Measurements from ENCODE around the gene SYMPK.
"Not testable (repeated sequence)": the region's sequence is repeated elsewhere in the genome, so short reads cannot be mapped to it uniquely, and the experiment has no call there.

SYMPK gene

DNA sequence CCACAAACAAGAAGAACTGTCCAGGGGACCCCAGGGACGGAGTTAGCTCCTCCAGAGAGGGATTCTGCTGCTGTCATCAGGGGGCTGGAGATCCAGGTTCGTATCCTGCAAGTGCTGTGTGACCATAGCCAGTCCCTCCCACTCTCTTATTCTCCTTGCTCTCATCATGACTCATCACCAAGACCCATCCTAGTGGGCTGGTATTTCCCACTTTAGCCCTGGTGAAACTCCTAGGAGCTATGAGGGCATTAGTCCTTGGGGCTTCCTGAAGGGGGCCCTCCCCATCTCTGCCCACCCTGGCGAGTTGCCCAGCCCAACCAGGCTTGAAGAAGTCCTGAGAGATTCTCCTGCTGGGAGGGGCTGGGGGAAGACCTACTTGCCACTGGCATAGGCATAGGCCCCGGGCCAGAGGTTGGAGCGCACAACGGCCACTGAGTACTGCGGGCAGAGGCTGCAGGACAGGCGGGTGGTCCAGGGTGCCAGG is 62.8 kb downstream of the SYMPK start:
- DNase-seq = no peak

- DNase-seq = not testable (repeated sequence)
Measured at GRCh38 chr19:45799541-45799940, 63.4 kb downstream of the SYMPK start.

GRCh38 chr19:45798995-45799517 is 63.9 kb downstream of the SYMPK start:
- peak; percentile 40 for DNase-seq

- DNase-seq = no peak
Measured at GRCh38 chr19:45794627-45795026, 68.3 kb downstream of the SYMPK start.

- DNase-seq = no peak
Measured at GRCh38 chr19:45793876-45794275, 69.1 kb downstream of the SYMPK start.

- no peak for DNase-seq
Measured at GRCh38 chr19:45793178-45793564, 69.8 kb downstream of the SYMPK start.

GRCh38 chr19:45792470-45793177 is 70.3 kb downstream of the SYMPK start, which contains the start of gene DMWD:
TSS of gene DMWD (minus strand) at chr19:45792845. CDS start at chr19:45792756, 89 bp downstream.
- peak; percentile 98 for DNase-seq

DNA sequence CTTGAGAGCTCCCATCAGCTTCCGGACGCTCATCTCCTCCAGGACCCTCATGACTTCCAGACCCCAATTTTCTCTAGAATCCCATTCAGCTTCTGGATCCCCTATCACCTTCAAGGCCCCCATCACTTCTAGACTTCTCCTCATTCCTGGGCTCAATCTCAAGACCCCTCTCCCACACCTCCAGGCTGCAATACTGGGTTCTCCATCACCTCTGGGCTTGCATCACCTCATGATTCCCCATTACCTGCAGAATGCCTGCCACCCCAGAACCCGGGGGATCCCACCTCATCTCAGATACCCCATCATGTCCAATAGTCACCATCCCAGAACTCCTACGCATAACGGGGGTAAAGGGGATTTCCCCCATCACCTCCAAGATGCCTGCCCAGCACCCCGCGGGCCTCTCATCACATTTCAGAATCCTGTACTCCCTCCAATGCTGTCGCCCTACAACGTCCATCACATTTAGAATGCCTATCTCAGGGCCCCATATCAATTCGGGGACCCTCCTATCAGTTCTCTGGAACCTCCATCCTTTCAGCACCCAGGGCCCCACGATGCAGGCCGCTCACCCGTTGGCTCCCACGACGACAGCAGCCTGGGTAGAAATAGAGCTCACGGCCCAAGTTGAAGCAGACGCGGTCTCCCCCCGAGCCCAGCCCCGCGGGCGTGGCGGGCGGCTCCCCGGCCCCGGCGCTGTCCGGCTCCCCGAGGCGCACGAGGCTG is 71.0 kb downstream of the SYMPK start:
- no peak for DNase-seq

DNA sequence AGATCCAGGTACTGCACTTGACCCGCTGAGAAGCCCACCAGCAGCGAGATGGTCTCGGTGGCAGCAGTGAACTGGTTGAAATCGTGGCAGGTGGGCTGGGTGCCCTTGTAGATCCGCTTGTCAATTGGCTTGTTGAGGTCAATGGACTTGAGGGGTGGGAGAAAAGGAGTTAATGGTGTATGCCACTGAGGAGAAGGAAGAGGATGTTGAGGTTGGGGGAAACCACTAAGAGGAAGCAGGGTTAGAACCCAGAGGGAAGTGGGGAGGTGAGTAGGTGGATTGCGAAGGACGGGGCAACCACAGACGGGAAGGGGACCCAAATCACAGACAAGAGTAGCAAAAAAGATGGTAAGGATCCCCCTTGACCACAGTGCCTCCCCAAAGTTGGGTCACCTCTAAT is 72.0 kb downstream of the SYMPK start:
- DNase-seq = peak; percentile 27

DNA sequence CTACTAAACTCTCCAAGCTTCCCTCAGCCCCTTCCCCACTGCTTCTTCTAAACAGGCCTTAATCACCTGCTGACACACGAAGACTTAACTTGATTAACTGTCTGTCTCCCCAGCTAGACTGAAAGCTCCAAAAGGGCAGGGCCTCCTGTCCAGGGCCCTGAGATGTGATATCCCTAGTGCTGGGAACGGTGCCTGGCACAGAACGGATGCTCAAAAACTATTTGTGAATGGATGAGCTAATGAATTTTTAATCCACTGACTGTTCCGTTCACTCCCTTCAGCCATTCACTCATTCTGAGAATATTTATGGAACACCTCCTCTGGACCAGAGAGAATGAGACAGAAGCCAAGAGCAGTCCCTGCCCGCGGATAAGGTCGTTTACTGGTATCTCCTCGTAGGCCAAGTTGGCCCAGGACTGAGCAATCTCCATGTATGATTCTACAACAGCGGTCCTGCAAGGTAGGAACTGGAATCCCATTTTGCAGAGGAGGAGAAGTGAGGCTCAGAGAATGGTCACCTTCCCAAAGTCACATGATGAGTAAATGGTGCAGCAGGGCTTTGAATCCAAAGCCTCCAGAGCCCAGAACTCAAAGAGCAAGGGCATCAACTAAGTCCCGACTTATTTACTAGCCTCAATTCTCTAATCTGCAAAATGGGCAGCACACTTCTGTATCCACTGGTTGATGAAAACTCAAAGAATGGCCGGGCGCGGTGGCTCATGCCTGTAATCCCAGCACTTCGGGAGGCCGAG is 73.7 kb downstream of the SYMPK start:
- DNase-seq = no peak

GRCh38 chr19:45786533-45786894 is 76.4 kb downstream of the SYMPK start:
- no peak for DNase-seq

- no peak for DNase-seq
Measured at GRCh38 chr19:45785781-45786532, 77.0 kb downstream of the SYMPK start.

- DNase-seq = no peak
Measured at GRCh38 chr19:45785097-45785496, 77.8 kb downstream of the SYMPK start.

DNA sequence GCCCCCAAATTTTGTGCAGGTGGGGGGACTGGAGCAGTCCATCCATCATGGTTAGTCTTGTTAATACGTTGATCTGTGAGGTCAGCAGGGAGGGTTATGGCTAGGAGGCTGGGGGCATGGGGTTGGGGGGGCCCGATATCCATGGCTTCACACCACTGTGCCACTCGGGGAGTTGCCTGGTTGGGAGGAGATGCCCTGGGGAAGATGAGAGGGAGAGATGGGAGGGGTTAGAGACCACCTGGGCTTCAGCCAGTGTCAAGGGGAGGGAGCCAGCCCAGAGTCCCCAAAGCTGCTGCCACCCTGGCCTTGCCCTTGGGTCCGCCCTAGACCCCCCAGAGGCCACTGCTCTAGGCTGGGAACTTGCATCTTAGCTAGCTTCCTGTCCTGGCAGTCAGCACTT is 78.9 kb downstream of the SYMPK start:
- DNase-seq = no peak

DNA sequence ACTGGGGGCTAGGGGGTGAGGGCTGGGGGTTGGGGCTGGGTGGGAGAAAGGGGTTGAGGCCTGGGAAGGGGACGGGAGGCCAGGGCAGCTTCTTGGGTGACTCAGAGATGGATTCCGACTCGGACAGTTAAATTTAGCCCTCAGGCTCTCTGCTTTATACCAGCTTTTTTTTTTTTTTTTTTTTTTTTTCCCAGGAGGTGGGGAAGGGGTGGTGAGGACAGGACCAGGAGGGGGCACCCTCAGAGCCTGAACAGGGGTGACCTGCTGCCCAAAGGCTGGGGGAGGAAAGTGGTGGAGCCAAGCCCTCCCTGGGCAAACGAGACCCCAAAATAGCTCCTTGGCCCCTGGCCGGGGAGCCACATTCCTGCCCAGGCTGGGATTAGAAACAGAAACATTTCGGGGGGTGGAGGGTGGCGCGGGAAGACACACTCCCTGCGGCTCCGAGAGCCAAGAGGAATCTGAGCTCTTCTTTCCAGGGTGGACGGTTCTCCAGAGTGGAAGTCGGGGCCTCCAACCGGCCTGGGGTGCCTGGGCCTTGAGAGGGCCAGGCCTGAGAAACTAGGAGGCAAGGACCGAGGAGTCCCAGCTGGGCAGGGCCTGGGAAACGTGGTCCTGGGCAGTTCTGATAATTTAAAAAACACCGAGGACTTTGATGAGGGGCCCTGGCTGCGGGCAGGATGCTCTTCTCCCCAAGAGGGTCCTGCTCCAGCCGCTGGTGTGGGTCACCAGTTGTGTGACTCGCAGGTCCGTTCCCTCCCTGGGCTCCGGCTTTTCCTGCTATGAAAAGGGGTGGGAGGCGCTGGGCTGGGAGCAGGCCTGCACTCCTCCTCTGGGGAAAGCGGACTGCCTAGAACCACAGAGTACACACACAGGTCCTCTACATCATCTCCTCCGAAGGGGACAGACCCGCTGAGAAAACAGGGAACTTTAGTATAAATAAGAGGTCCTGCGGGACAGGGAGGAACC is 79.8 kb downstream of the SYMPK start:
- DNase-seq = no peak

GRCh38 chr19:45782162-45782691 is 80.7 kb downstream of the SYMPK start, which contains the start of gene DMPK:
TSS of gene DMPK (minus strand) at chr19:45782490. CDS start at chr19:45782352, 138 bp downstream.
- DNase-seq = no peak

- no peak for DNase-seq
Measured at GRCh38 chr19:45781214-45782161, 81.5 kb downstream of the SYMPK start.

DNA sequence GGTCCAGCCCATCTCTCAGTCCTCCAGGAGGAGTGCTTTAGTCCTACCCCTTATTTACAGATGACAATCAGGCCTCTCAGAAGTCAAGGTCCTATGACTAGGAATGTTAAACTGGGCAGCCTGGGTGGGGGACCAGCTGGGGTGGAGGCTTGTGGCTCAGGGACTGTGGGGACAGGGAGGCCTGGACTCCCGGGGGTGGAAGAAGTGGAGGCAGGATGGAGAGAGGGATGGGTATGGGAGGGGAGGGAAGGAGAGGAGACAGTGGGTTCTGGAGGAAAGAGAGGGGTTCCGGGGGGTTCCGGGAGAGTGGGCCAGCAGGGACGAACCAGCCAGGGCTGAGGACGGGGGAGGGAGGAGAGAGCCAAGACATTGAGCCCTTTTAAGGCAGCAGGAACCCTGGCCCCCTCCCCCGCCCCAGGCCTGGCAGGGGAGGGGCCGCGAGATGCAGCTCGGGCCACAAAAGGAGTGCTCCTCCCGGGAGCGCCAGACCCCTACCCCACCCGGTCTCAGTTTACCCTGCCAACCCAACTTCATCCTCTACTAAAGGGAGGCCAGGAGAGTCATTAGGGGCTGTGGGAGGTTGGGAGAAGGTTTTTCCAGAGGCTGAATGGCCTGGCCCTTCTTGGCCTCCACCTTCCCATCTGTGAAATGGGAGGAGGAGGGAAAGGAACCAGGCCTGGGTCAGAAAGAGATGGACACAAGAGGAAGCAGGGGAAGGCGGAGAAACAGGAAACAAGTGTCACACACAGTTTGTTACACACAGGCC is 82.3 kb downstream of the SYMPK start:
- DNase-seq = no peak

- no peak for DNase-seq
Measured at GRCh38 chr19:45780146-45780447, 82.8 kb downstream of the SYMPK start.
